T-cell (primary cell): ENCODE results near the gene VTI1A. TPM values are rescaled to one million over a fixed set of nuclear protein-coding genes. Genes with fewer than 3 reads are reported as not detected.

Experiments
- ATAC-seq, 4 experiments: fragments of 200-7000 bp in 3 of 4; fragments of 150-1000 bp in 1 of 4; cut with Tn5 transposase; replicated peaks in 1 of 4; 1 replicate in 3 of 4; 2 replicates in 1 of 4; pipeline ENCODE4 v1.10.0; 2021; ENCODE audit warnings: moderate library complexity in 3 of 4, mild to moderate bottlenecking in 2 of 4, moderate number of reproducible peaks in 1 of 4
- CTCF ChIA-PET, 2 donors: fragments of 300-600 bp; sonication (Branson Sonifier 250); formaldehyde crosslinking; loops; one replicate each; lab custom pipeline; 2022; ENCODE audit warnings: antibody characterized with exemption in 2 of 2; lab: Charles Lee
- POLR2A ChIA-PET, 2 donors: fragments of 300-600 bp; sonication (Branson Sonifier 250); formaldehyde crosslinking; loops; one replicate each; lab custom pipeline; 2022; ENCODE audit warnings: antibody characterized with exemption in 2 of 2; lab: Charles Lee
- DNase-seq, 35 experiments: peaks; one replicate each; pipeline versions ENCODE4 v3.0.0 to v3.0.0-alpha.2; 2013 to 2023
- H3K27ac ChIP-seq: one replicate; pipeline ENCODE4 v1.5.1; 2013; ENCODE audit warnings: low read length
- H3K27me3 ChIP-seq, 2 experiments: replicated peaks in 1 of 2; 1 replicate in 1 of 2; 2 replicates in 1 of 2; pipeline versions ENCODE4 v1.6.1 to v1.7.0; 2013; ENCODE audit warnings: low read length in 1 of 2, mixed read lengths in 1 of 2; ENCODE audit not compliant: control insufficient read depth in 2 of 2, insufficient read depth in 2 of 2; ENCODE audit errors: extremely low read depth in 1 of 2
- H3K36me3 ChIP-seq, 2 donors: 1 replicate in 1 of 2; 2 replicates in 1 of 2; pipeline versions ENCODE4 v1.6.1 to v1.7.0; 2013; ENCODE audit warnings: low read length in 1 of 2; ENCODE audit not compliant: control insufficient read depth in 2 of 2, insufficient read depth in 1 of 2; ENCODE audit errors: extremely low read depth in 1 of 2
- H3K4me1 ChIP-seq, 2 experiments: 1 replicate in 1 of 2; 2 replicates in 1 of 2; pipeline versions ENCODE4 v1.6.1 to v1.7.0; 2013; ENCODE audit warnings: low read length in 2 of 2, mixed read lengths in 1 of 2; ENCODE audit not compliant: insufficient read depth in 2 of 2, control insufficient read depth in 1 of 2; ENCODE audit errors: extremely low read depth in 1 of 2
- H3K4me3 ChIP-seq, 2 donors: 1 replicate in 1 of 2; 2 replicates in 1 of 2; pipeline versions ENCODE4 v1.5.1 to v1.7.0; 2013; ENCODE audit warnings: mild to moderate bottlenecking in 2 of 2, low read length in 1 of 2, moderate library complexity in 1 of 2; ENCODE audit not compliant: control insufficient read depth in 1 of 2; ENCODE audit errors: extremely low read depth in 1 of 2
- H3K9me3 ChIP-seq: 2 replicates; pipeline ENCODE4 v1.7.0; 2013
- H3K27ac Mint-ChIP-seq, 2 donors: one replicate each; pipeline ENCODE4 v1.8.0; 2020 to 2021; ENCODE audit warnings: mild to moderate bottlenecking in 2 of 2, mixed read lengths in 2 of 2
- H3K27me3 Mint-ChIP-seq, 2 donors: one replicate each; pipeline ENCODE4 v1.8.0; 2021 to 2022; ENCODE audit warnings: mixed read lengths in 2 of 2
- H3K36me3 Mint-ChIP-seq: one replicate; pipeline ENCODE4 v1.8.0; 2021; ENCODE audit warnings: mixed read lengths
- H3K4me1 Mint-ChIP-seq, 3 donors: one replicate each; pipeline ENCODE4 v1.8.0; 2020 to 2022; ENCODE audit warnings: mixed read lengths in 3 of 3, mild to moderate bottlenecking in 1 of 3
- H3K4me3 Mint-ChIP-seq, 3 donors: one replicate each; pipeline ENCODE4 v1.8.0; 2020 to 2022; ENCODE audit warnings: mild to moderate bottlenecking in 3 of 3, mixed read lengths in 3 of 3, moderate library complexity in 3 of 3
- H3K9me3 Mint-ChIP-seq, 3 donors: one replicate each; pipeline ENCODE4 v1.8.0; 2020 to 2022; ENCODE audit warnings: mixed read lengths in 3 of 3
- WGBS: methylation state at CpG from one replicate; pipeline ENCODE4 v1.1.5; 2013; ENCODE audit warnings: missing lambda C conversion rate; ENCODE audit not compliant: insufficient coverage; 5-methylcytosine and 5-hydroxymethylcytosine counted together
- total RNA-seq, 35 experiments: library from RNA in 6 of 35; stranded (reverse) in 6 of 35; fragments of 120-200 nt in 1 of 35; gene quantifications; one replicate each; pipeline versions ENCODE4 v1.2.1 to v1.2.4 and lab custom pipeline; 2013 to 2026

VTI1A gene
- total RNA-seq, 5 donors from 2014 or later (not counting 1 experiment from before 2014, with no cell fraction given): 41.3 to 53.6 (median 43.5) TPM

DNA sequence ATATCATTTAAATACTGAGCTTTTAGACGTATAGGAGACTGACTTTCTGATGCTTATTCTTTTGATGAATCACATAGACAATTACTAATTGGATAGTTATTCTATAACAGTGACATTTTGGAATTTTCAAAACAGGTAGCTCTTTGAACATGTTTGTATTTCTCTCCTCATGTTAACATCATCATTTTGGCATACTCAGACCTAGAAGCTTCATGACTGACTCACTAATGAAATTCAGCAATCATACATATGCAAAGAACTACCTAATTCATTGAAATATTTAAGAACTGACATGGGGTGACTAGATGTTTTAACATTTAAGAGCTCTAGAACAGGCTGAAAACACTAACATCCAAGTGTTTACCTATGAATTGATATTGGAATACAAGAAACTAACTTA, 192.3 kb downstream of the VTI1A start:
- H3K36me3 Mint-ChIP-seq: peaks cover 19% of the 10 kb centered on the region
- no peak overlapping the region for H3K27ac Mint-ChIP-seq
- Histone ChIP-seq H3K4me3 (no peak overlapping the region), H3K27me3 (no peaks in the 10 kb centered on the region), H3K9me3 (no peaks in the 10 kb centered on the region), H3K4me1 (no peaks in the 10 kb centered on the region), H3K27ac (no peak overlapping the region), H3K36me3 (no peaks in the 10 kb centered on the region)
- ATAC-seq (no peak), DNase-seq (no peak)
- no peaks in the 10 kb centered on the region for H3K9me3 Mint-ChIP-seq
- H3K4me1 Mint-ChIP-seq: no peaks in the 10 kb centered on the region
- WGBS: no CpG with 5 or more reads among the region's 1 CpG
- H3K27me3 Mint-ChIP-seq: no peaks in the 10 kb centered on the region
- POLR2A ChIA-PET: no interaction called here
- CTCF ChIA-PET: no interaction called here
- no peak overlapping the region for H3K4me3 Mint-ChIP-seq

DNA sequence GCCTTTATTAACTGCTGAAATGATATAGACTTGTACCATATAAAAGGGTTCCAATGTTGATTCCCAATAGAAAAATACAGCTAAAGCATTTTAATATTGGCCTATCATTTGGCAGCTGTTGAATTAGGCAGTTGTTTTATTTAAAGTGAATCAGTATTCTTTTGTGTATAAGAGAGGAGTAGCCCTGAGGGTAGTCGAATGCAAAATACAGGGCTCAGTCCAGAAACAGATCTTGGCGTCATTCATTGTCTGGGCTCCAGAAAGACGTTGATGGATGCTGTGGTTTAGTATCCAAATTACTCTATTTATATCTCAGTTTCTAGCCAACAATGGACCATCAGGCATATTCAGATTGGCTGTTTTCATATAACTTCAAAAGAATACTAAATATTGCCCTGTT, 193.6 kb downstream of the VTI1A start:
- Mint-ChIP-seq H3K36me3 (peaks cover 10% of the 10 kb centered on the region), H3K4me3 (no peak overlapping the region), H3K27me3 (no peaks in the 10 kb centered on the region), H3K27ac (no peak overlapping the region), H3K9me3 (no peaks in the 10 kb centered on the region), H3K4me1 (no peaks in the 10 kb centered on the region)
- Histone ChIP-seq H3K27me3 (no peaks in the 10 kb centered on the region), H3K9me3 (no peaks in the 10 kb centered on the region), H3K27ac (no peak overlapping the region), H3K4me3 (no peak overlapping the region), H3K4me1 (no peaks in the 10 kb centered on the region), H3K36me3 (no peaks in the 10 kb centered on the region)
- DNase-seq: no peak
- ChIA-PET CTCF (no interaction called here), POLR2A (no interaction called here)
- WGBS: no CpG with 5 or more reads among the region's 3 CpGs
- ATAC-seq: no peak

DNA sequence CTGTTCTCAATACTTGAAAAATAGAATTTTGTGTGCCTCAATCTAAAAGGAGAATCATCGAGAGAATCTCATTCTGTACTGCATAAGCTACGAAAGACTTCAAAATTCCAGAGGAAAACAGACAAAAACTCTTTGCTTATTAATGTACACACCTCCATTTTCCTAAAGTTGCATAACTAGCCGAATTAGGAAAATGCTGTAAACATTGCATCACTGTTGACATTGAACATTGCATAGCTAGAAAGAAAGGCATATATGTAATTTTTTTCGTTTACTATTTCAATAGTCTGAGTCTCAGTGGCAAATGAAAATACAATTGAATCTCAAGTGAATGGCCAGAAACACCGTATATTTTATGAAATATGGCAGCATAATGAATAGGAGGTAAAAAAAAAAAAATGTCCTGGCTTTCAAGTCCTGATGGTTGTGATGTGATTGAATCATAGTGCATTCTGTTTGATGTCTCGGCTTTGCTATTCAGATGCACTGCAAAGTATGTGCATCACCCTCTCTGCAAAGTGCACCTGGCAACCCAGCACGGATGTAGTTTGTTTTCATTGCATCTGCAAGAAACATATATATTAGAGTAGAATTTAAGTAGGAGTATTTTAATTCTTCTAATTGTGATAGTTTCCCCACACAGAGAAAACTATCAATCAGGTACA, 196.7 kb downstream of the VTI1A start:
- no peaks in the 10 kb centered on the region for H3K27me3 ChIP-seq
- Mint-ChIP-seq H3K27ac (no peak overlapping the region), H3K27me3 (no peaks in the 10 kb centered on the region), H3K36me3 (peaks cover 12% of the 10 kb centered on the region), H3K4me1 (no peaks in the 10 kb centered on the region), H3K4me3 (no peak overlapping the region), H3K9me3 (no peaks in the 10 kb centered on the region)
- H3K4me3 ChIP-seq: no peak overlapping the region
- CTCF ChIA-PET: interaction anchor here in 1 of 2 donors (0.6 kb wide), 1 partner anchor 171 kb away, joined by 3 read pairs; no protein-coding TSS in a partner anchor
- no peak for ATAC-seq
- H3K27ac ChIP-seq: no peak overlapping the region
- H3K36me3 ChIP-seq: no peaks in the 10 kb centered on the region
- H3K9me3 ChIP-seq: no peaks in the 10 kb centered on the region
- 83% methylated on average over 3 of the region's 7 CpGs for WGBS
- POLR2A ChIA-PET: no interaction called here
- no peaks in the 10 kb centered on the region for H3K4me1 ChIP-seq
- no peak for DNase-seq

DNA sequence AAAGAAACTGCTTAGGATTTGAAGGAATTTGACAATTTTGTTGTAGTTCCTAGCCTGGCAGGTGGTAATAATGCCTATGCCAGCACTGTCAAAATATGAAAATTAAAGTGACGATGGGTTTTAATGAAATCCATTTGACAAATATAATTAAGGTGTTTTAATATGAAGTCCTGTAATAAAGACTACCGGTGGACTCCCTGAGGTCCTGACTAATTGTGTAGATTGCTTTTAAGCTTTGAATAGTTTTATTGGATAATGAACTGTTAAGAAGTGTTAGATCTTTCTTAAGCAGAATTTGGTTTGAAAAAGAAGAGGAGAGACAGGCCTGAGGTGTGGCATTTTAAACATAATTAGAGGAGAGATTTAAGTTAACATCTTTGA, 197.2 kb downstream of the VTI1A start:
- H3K4me3 ChIP-seq: no peak overlapping the region
- ATAC-seq (no peak), DNase-seq (no peak)
- H3K4me1 ChIP-seq: no peaks in the 10 kb centered on the region
- H3K36me3 ChIP-seq: no peaks in the 10 kb centered on the region
- Mint-ChIP-seq H3K27ac (no peak overlapping the region), H3K27me3 (no peaks in the 10 kb centered on the region), H3K4me3 (no peak overlapping the region), H3K4me1 (no peaks in the 10 kb centered on the region), H3K36me3 (peaks cover 12% of the 10 kb centered on the region), H3K9me3 (no peaks in the 10 kb centered on the region)
- WGBS: 100% methylated on average over 1 of the region's 2 CpGs
- ChIA-PET POLR2A (interaction anchor here in 1 of 2 donors (0.6 kb wide), 1 partner anchor 11 kb away, joined by 4 read pairs; no protein-coding TSS in a partner anchor), CTCF (interaction anchor here (0.6 kb wide), 2 partner anchors 78 to 171 kb away, joined by 3 read pairs; no protein-coding TSS in a partner anchor)
- no peaks in the 10 kb centered on the region for H3K9me3 ChIP-seq
- H3K27ac ChIP-seq: no peak overlapping the region
- no peaks in the 10 kb centered on the region for H3K27me3 ChIP-seq

DNA sequence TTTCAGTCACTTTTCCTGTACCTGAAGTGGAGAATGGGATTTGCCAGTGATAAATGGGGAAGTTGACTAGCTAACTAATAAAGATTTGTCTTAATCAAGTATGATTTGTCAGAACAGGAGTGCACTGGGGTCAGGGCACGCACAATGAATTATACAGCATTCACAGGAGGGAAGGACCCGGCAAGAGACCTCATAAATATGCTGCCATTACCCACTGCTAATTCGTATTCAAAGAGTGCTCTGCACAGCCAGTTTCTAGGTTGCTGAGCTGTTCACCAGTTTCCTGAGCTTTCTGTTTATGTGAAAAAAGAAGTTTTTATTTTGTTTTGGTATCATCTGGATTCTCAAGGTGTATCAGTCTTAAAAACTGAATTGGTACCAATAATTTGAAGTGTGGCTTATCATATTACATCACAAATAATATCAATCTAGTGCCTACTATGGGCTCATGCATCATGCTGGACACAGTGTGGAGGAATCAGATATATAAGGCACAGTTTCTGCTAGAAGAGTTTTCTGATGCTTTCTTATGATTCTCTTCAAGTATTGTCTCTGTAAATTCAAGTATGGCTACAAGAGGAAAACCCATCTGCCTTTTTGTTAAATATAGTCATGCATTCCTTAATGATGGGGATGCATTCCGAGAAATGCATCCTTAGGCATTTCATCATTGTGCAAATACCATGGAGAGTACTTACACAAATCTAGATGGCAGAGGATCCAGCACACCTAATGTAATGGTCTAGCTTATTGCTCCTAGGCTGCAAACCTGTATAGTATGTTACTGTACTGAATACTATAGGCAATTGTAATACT, 202.2 kb downstream of the VTI1A start:
- Mint-ChIP-seq H3K9me3 (no peaks in the 10 kb centered on the region), H3K36me3 (peaks cover 20% of the 10 kb centered on the region), H3K4me1 (no peaks in the 10 kb centered on the region), H3K27ac (no peak overlapping the region), H3K27me3 (no peaks in the 10 kb centered on the region), H3K4me3 (no peak overlapping the region)
- no peak for ATAC-seq
- DNase-seq: no peak
- Histone ChIP-seq H3K4me3 (no peak overlapping the region), H3K27ac (no peak overlapping the region), H3K4me1 (no peaks in the 10 kb centered on the region), H3K36me3 (no peaks in the 10 kb centered on the region), H3K27me3 (no peaks in the 10 kb centered on the region), H3K9me3 (no peaks in the 10 kb centered on the region)
- ChIA-PET POLR2A (no interaction called here), CTCF (no interaction called here)
- WGBS: 80% methylated on average over 1 of the region's 4 CpGs

DNA sequence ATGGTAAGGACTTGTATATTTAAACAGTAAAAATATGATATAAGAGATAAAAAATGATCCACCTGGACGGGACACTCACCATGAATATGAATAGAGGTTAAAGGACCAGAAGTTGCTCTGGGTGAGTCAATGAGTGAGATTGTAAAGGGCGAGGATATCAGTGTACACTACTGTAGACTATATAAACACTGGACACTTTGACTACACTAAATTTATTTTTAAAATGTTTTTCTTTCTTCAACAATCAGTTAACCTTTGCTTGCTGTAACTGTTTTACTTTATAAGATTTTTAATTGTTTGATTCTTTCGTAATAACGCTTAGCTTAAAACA, 202.8 kb downstream of the VTI1A start:
- Histone ChIP-seq H3K27me3 (no peaks in the 10 kb centered on the region), H3K4me3 (no peak overlapping the region), H3K36me3 (no peaks in the 10 kb centered on the region), H3K9me3 (no peaks in the 10 kb centered on the region), H3K27ac (no peak overlapping the region), H3K4me1 (no peaks in the 10 kb centered on the region)
- Mint-ChIP-seq H3K36me3 (peaks cover 21% of the 10 kb centered on the region), H3K9me3 (no peaks in the 10 kb centered on the region), H3K4me3 (no peak overlapping the region), H3K4me1 (no peaks in the 10 kb centered on the region), H3K27me3 (no peaks in the 10 kb centered on the region), H3K27ac (no peak overlapping the region)
- ATAC-seq (no peak), DNase-seq (no peak)
- no CpG with 5 or more reads among the region's 4 CpGs for WGBS
- CTCF ChIA-PET: no interaction called here
- POLR2A ChIA-PET: no interaction called here
